GM21390 (cell line): Measurements from ENCODE around the gene PARP11.
A peak's percentile ranks its signal among the peaks of the same experiment; 100 is the strongest.

Source experiments
- ATAC-seq: cut with Tn5 transposase; IDR thresholded peaks from one replicate; pipeline ENCODE4 v1.9.1; 2021; ENCODE audit not compliant: unreplicated experiment

Gene PARP11

GRCh38 chr12:3827301-3828000 is 45.7 kb downstream of the PARP11 start:
- peak; percentile 54 for ATAC-seq

- no peak for ATAC-seq
These were observed 51.8 kb downstream of the PARP11 start for GRCh38 chr12:3821441-3821840.

GRCh38 chr12:3820122-3820521 is 53.1 kb downstream of the PARP11 start:
- ATAC-seq, result no peak

- no peak for ATAC-seq
These were observed 56.9 kb downstream of the PARP11 start for GRCh38 chr12:3816266-3816665.

- no peak for ATAC-seq
These were observed 58.0 kb downstream of the PARP11 start for GRCh38 chr12:3815094-3815766.

- no peak for ATAC-seq
These were observed 62.7 kb downstream of the PARP11 start for GRCh38 chr12:3810540-3810939.

GRCh38 chr12:3810016-3810370 is 63.2 kb downstream of the PARP11 start:
- ATAC-seq, result no peak

- ATAC-seq, result no peak
These were observed 63.7 kb downstream of the PARP11 start for GRCh38 chr12:3809357-3810015.

- no peak for ATAC-seq
These were observed 68.1 kb downstream of the PARP11 start for GRCh38 chr12:3805077-3805476.

- ATAC-seq, result no peak
These were observed 69.2 kb downstream of the PARP11 start for GRCh38 chr12:3803865-3804472.

- no peak for ATAC-seq
These were observed 70.5 kb downstream of the PARP11 start for GRCh38 chr12:3802721-3803120.

- no peak for ATAC-seq
These were observed 75.6 kb downstream of the PARP11 start for GRCh38 chr12:3797531-3798048.

- ATAC-seq, result no peak
These were observed 77.6 kb downstream of the PARP11 start for GRCh38 chr12:3795492-3796133.

- ATAC-seq, result no peak
These were observed 78.1 kb downstream of the PARP11 start for GRCh38 chr12:3795066-3795465.

- no peak for ATAC-seq
These were observed 80.4 kb downstream of the PARP11 start for GRCh38 chr12:3792623-3793288.

- no peak for ATAC-seq
These were observed 81.8 kb downstream of the PARP11 start for GRCh38 chr12:3791256-3791874.

- no peak for ATAC-seq
These were observed 82.6 kb downstream of the PARP11 start for GRCh38 chr12:3790642-3791041.

- no peak for ATAC-seq
These were observed 83.4 kb downstream of the PARP11 start for GRCh38 chr12:3789838-3790237.

GRCh38 chr12:3777206-3777809 is 95.9 kb downstream of the PARP11 start:
- no peak for ATAC-seq
